ENCODE data around the gene PIANP.

PIANP gene

DNA sequence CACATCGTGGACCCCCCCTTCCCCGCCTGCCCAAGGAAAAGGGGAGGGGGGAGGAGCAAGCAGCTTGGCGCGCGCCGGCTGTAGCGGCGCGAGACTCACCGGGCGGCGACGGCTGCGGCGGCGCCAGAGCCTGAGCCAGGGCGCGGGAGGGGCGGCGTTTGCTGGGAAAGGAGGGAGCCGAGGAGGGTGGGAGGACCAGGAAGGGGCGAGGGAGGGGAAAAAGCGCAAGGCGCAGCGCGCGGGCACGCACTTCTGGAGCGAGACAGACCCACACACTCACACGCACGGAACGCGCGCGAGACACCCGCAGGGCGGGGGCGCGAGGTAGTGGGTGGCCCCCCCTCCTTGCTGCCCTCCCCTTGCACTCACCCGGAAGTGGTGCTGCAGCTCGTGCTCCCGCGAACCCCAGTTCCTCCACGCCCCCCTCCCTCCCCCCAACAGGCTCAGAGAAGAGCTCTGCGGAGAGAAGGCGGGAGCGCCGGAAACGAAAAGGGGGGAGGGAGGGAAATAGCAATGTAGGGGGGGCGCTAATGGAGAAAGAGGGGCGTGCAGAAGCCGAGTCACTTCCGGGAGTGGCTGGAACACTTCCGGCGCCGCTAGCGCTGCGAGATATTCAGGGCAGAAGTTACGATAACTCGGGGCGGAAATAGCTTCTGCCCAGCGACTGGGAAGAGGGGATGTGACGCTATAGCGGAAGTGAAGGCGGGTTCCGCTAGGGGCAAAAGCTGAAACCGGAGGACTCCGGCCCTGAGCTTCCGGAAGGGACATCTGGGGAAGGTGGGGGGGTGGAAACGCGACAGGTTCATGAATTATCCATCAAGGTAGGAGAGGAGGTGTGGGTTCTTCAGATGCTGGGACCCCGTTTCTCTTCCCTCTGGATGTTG lies 11.4 kb downstream of the PIANP start, which contains the start of gene ZNF384:
Gene ZNF384 (minus strand): TSS at position 377 of the 884 bp plus-strand sequence. CDS start 9,855 bp downstream, outside the sequence.
- H3K36me3 ChIP-seq (ENCODE audit: control insufficient read depth, insufficient read depth, low read length), result peaks cover 3% of the 10 kb centered on the region
- H3K9me3 ChIP-seq (ENCODE audit: control insufficient read depth, low read length), result no peaks in the 10 kb centered on the region
- peaks cover 22% of the 10 kb centered on the region for H3K4me1 ChIP-seq (ENCODE audit: control insufficient read depth, insufficient read depth, low read length)
- H3K27me3 ChIP-seq (ENCODE audit: control insufficient read depth, insufficient read depth, low read length), result peaks cover 2% of the 10 kb centered on the region
- peak within 1 kb of the TSS; percentile 87 for H3K9ac ChIP-seq (ENCODE audit: low read length)
- H3K4me3 ChIP-seq (ENCODE audit: low read length), result peak within 1 kb of the TSS; percentile 85

DNA sequence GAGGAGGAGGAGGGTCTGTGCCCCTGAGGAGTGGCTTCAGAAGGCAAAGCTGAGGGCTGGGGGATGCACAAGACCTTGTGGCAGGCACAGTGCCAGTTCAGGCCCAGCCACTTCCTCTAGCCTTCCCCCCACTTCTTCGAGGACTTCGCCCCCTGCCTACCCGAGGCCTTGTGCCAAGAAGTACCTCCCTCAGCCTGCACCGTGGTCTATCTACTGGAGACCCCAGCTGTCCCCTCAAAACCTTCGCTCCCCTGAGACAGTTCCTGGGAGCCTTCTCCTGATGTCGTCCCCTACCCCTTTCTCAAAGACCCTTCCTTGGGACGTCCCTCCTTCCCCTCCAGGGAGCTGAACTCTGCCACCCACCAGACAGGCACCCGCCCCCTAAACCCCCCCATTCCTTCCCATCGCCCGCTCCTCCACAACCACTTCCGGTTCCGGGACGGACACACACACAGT lies 12.0 kb downstream of the PIANP start:
- H3K36me3 ChIP-seq (ENCODE audit: control insufficient read depth, insufficient read depth, low read length), result peaks cover 3% of the 10 kb centered on the region
- peaks cover 22% of the 10 kb centered on the region for H3K4me1 ChIP-seq (ENCODE audit: control insufficient read depth, insufficient read depth, low read length)
- peak overlapping the region; percentile 85 for H3K4me3 ChIP-seq (ENCODE audit: low read length)
- H3K9ac ChIP-seq (ENCODE audit: low read length), result peak overlapping the region; percentile 87
- no peaks in the 10 kb centered on the region for H3K27me3 ChIP-seq (ENCODE audit: control insufficient read depth, insufficient read depth, low read length)
- H3K9me3 ChIP-seq (ENCODE audit: control insufficient read depth, low read length), result no peaks in the 10 kb centered on the region

GRCh38 chr12:6685814-6686213 lies 14.8 kb downstream of the PIANP start:
- Histone ChIP-seq H3K9me3 (ENCODE audit: control insufficient read depth, low read length) (no peaks in the 10 kb centered on the region), H3K4me1 (ENCODE audit: control insufficient read depth, insufficient read depth, low read length) (peaks cover 22% of the 10 kb centered on the region), H3K36me3 (ENCODE audit: control insufficient read depth, insufficient read depth, low read length) (peaks cover 3% of the 10 kb centered on the region), H3K4me3 (ENCODE audit: low read length) (no peak overlapping the region), H3K9ac (ENCODE audit: low read length) (no peak overlapping the region), H3K27me3 (ENCODE audit: control insufficient read depth, insufficient read depth, low read length) (no peaks in the 10 kb centered on the region)

- Histone ChIP-seq H3K9me3 (ENCODE audit: control insufficient read depth, low read length) (no peaks in the 10 kb centered on the region), H3K9ac (ENCODE audit: low read length) (no peak overlapping the region), H3K4me1 (ENCODE audit: control insufficient read depth, insufficient read depth, low read length) (peaks cover 10% of the 10 kb centered on the region), H3K36me3 (ENCODE audit: control insufficient read depth, insufficient read depth, low read length) (peaks cover 5% of the 10 kb centered on the region), H3K27me3 (ENCODE audit: control insufficient read depth, insufficient read depth, low read length) (no peaks in the 10 kb centered on the region), H3K4me3 (ENCODE audit: low read length) (no peak overlapping the region)
Observed at GRCh38 chr12:6684609-6685008, 16.0 kb downstream of the PIANP start.

DNA sequence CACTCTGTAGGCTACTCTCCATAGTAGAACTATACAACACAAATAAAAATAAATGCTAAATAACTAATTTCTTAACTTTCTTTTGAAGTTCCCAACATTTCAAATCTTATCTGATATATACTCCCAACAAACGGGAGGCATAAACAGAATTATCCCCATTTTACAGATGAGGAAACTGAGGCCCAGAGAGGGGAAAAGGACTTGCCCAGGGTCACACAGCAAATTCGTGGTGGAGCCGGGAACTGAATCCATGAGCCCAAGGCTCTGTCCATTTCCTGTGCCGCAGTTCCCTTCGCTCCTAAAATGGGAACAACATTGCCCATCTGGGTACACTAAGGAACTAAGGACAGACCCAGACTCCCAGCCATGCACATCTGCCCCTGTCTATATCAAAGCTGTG lies 23.7 kb downstream of the PIANP start:
- no peak overlapping the region for H3K9ac ChIP-seq (ENCODE audit: low read length)
- H3K27me3 ChIP-seq (ENCODE audit: control insufficient read depth, insufficient read depth, low read length), result no peaks in the 10 kb centered on the region
- H3K4me1 ChIP-seq (ENCODE audit: control insufficient read depth, insufficient read depth, low read length), result no peaks in the 10 kb centered on the region
- peaks cover 44% of the 10 kb centered on the region for H3K36me3 ChIP-seq (ENCODE audit: control insufficient read depth, insufficient read depth, low read length)
- no peaks in the 10 kb centered on the region for H3K9me3 ChIP-seq (ENCODE audit: control insufficient read depth, low read length)
- no peak overlapping the region for H3K4me3 ChIP-seq (ENCODE audit: low read length)

DNA sequence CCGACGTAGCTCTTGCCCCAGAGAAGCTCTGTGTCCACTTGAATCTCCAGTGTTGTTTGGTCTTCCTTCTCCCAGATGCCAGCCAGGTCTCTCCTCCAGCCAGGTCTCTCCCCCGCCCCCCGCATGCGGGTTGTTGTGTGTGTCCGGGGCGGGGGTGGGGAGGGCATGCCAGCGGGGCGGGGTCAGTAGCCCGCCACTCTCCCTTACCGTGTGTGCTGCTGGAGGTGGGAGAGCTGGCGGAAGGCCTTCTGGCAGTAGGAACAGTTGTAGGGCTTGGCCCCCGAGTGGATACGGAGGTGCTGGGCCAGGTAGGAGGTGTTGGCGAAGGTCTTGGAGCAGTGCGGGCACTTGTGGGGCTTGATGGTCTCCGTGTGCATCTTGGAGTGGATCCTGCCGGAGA lies 28.5 kb downstream of the PIANP start:
- H3K9me3 ChIP-seq (ENCODE audit: control insufficient read depth, low read length), result no peaks in the 10 kb centered on the region
- peaks cover 38% of the 10 kb centered on the region for H3K36me3 ChIP-seq (ENCODE audit: control insufficient read depth, insufficient read depth, low read length)
- H3K4me3 ChIP-seq (ENCODE audit: low read length), result no peak overlapping the region
- no peaks in the 10 kb centered on the region for H3K4me1 ChIP-seq (ENCODE audit: control insufficient read depth, insufficient read depth, low read length)
- H3K27me3 ChIP-seq (ENCODE audit: control insufficient read depth, insufficient read depth, low read length), result no peaks in the 10 kb centered on the region
- H3K9ac ChIP-seq (ENCODE audit: low read length), result no peak overlapping the region

- Histone ChIP-seq H3K27me3 (ENCODE audit: control insufficient read depth, insufficient read depth, low read length) (no peaks in the 10 kb centered on the region), H3K9ac (ENCODE audit: low read length) (no peak overlapping the region), H3K4me1 (ENCODE audit: control insufficient read depth, insufficient read depth, low read length) (no peaks in the 10 kb centered on the region), H3K36me3 (ENCODE audit: control insufficient read depth, insufficient read depth, low read length) (peaks cover 25% of the 10 kb centered on the region), H3K9me3 (ENCODE audit: control insufficient read depth, low read length) (no peaks in the 10 kb centered on the region), H3K4me3 (ENCODE audit: low read length) (no peak overlapping the region)
Observed at GRCh38 chr12:6667559-6668210, 32.9 kb downstream of the PIANP start.

DNA sequence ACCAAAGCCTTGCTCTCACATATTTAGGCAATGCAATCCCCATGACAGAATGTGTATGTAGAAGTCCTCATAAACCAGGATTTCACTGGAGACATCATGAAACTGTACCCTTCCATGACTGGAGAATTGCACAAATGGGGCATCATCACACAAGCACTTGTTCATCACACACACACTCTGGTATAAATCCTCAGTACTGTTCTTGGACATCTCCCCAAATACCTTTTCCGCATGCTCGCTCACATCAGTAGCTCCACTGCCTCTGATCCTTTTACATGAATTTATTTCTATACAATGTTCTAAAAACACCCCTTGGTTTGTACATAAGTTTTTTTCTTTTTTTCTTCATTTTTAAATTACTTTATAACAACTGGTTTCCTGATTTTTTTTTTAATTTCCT lies 34.4 kb downstream of the PIANP start:
- Histone ChIP-seq H3K9me3 (ENCODE audit: control insufficient read depth, low read length) (no peaks in the 10 kb centered on the region), H3K9ac (ENCODE audit: low read length) (no peak overlapping the region), H3K4me1 (ENCODE audit: control insufficient read depth, insufficient read depth, low read length) (peaks cover 6% of the 10 kb centered on the region), H3K36me3 (ENCODE audit: control insufficient read depth, insufficient read depth, low read length) (peaks cover 13% of the 10 kb centered on the region), H3K27me3 (ENCODE audit: control insufficient read depth, insufficient read depth, low read length) (no peaks in the 10 kb centered on the region), H3K4me3 (ENCODE audit: low read length) (no peak overlapping the region)

DNA sequence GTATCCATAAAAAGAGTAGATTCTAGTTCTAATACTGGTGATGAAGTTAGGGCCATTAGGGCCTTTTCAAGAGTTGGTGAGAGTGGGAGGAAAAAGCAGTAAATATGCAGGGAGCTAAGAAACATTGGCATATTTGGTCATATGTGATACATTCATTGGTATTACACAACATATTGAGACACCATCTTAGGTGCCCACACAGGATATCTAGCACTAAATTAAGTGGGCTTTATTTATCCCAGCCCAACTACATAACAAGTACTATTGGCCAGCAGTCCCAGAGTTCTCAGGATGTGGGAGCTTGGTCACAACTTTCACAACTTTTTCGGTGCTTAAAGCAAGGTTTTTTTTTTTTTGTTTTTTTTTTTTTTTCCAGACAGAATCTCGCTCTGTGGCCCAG lies 35.7 kb downstream of the PIANP start:
- Histone ChIP-seq H3K9me3 (ENCODE audit: control insufficient read depth, low read length) (no peaks in the 10 kb centered on the region), H3K4me3 (ENCODE audit: low read length) (no peak overlapping the region), H3K4me1 (ENCODE audit: control insufficient read depth, insufficient read depth, low read length) (peaks cover 6% of the 10 kb centered on the region), H3K9ac (ENCODE audit: low read length) (no peak overlapping the region), H3K36me3 (ENCODE audit: control insufficient read depth, insufficient read depth, low read length) (peaks cover 6% of the 10 kb centered on the region), H3K27me3 (ENCODE audit: control insufficient read depth, insufficient read depth, low read length) (no peaks in the 10 kb centered on the region)

DNA sequence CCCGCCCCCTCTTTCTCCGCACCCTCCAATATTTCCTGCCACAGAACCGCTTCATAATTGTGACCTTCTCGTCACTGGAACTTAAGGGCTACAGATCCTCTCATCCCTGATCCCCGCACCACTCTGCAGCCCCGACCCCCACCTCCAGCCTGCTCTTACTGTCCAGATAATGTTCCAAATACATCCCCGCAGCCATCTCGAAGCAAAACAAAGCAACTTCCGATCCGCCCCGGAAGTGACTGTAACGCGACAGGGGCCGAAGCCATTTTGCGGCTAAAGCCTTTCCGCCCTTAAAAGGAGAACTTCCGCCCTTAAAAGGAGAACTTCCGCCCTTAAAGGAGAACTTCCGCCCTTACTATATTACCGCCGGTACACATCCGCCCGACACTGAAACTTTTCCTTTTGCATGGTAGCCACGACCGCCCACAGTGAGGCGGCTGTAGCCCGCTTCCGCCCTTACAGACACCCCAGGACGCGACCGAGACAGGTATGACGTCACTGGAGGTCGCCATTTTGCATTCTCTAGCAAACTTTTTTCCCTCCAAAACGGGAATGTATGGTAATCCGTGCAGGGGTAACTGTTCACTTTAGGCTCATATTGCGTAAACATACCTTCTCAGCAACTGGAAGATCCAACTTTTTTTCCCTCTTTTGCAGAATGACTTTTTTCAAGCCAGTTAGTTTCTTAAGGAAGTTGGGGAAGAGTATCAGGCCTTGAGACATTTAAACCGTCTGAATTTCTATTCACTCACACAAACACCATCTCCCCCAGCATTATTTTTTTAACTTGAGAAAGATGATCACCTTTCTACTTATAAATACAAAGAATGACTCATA lies 37.5 kb downstream of the PIANP start, which contains the start of gene ING4:
Gene ING4 (minus strand): TSS at position 214 of the 837 bp plus-strand sequence. CDS start 18 bp downstream, at position 196.
- peaks cover 6% of the 10 kb centered on the region for H3K36me3 ChIP-seq (ENCODE audit: control insufficient read depth, insufficient read depth, low read length)
- H3K9ac ChIP-seq (ENCODE audit: low read length), result peak within 1 kb of the TSS; percentile 67
- H3K4me3 ChIP-seq (ENCODE audit: low read length), result peak within 1 kb of the TSS; percentile 93

DNA sequence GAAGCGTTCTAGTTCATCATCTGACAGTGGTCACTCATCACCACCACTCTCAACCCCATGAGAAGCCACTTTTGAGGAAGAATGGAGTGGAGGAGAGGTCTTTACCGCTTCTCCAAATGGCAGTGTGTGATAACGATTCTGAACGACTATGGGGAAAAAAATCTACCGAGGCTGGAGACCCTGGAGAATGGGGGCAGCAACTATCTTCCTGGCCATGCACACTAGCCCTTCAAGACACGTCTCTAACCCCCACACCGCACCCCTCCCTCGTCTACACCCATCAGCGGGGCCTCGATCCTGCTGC lies 38.1 kb downstream of the PIANP start:
- H3K4me3 ChIP-seq (ENCODE audit: low read length), result peak overlapping the region; percentile 93
- peaks cover 6% of the 10 kb centered on the region for H3K4me1 ChIP-seq (ENCODE audit: control insufficient read depth, insufficient read depth, low read length)
- peak overlapping the region; percentile 67 for H3K9ac ChIP-seq (ENCODE audit: low read length)
- peaks cover 6% of the 10 kb centered on the region for H3K36me3 ChIP-seq (ENCODE audit: control insufficient read depth, insufficient read depth, low read length)
- no peaks in the 10 kb centered on the region for H3K9me3 ChIP-seq (ENCODE audit: control insufficient read depth, low read length)
- H3K27me3 ChIP-seq (ENCODE audit: control insufficient read depth, insufficient read depth, low read length), result no peaks in the 10 kb centered on the region

More for the DNA sequence above, 37.5 kb downstream of the PIANP start, which contains the start of gene ING4:
- Histone ChIP-seq H3K27me3 (ENCODE audit: control insufficient read depth, insufficient read depth, low read length) (no peaks in the 10 kb centered on the region), H3K4me1 (ENCODE audit: control insufficient read depth, insufficient read depth, low read length) (peaks cover 6% of the 10 kb centered on the region), H3K9me3 (ENCODE audit: control insufficient read depth, low read length) (no peaks in the 10 kb centered on the region)

All from mucosa of stomach (tissue), 1 donor.